Fibroblast of peridontal ligament (primary cell): ENCODE data around the gene RLF.
A peak's percentile ranks its signal among the peaks of the same experiment; 100 is the strongest.

Source experiments
- DNase-seq: peaks from one replicate; pipeline ENCODE4 v3.0.0-alpha.2; 2010; ENCODE audit errors: extremely low read depth

Gene RLF

DNA sequence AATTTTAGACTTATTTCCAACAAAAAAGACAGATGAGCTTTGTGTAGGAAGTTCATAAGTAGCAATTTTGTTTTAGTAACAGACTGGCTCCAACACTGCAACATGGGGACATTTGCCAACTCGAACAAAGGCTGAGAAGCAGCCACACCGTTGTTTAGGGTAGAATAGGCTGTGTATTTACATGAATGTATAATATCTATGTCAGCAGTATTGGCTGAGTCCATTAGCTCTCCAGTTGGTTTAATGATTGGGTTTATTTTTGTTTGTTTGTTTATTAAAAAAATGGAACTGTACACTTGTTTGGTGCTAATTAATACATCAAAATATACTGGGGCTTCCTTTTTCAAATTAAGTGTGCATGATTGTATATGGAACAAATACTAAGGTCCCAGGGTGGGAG, 79.2 kb downstream of the RLF start:
- DNase-seq: no peak

DNA sequence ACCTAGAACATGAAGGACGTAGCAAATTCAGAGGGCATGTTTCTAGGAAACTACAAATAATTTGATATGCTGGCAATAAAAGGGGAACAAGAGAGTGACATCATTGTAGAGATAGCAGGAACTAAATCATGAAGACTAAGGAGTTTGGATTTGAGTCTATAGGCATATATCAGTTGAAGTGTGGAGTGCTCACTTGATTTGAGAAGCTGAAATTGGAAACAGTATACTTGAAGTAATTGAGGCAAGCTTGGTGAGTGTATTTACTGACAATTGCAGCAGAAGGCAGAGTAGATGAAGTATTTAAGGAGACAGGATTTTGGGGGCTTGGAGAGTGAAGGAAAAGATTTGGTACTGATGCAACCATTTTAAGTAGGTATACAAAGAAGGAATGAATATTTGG, 80.2 kb downstream of the RLF start:
- no peak for DNase-seq

DNA sequence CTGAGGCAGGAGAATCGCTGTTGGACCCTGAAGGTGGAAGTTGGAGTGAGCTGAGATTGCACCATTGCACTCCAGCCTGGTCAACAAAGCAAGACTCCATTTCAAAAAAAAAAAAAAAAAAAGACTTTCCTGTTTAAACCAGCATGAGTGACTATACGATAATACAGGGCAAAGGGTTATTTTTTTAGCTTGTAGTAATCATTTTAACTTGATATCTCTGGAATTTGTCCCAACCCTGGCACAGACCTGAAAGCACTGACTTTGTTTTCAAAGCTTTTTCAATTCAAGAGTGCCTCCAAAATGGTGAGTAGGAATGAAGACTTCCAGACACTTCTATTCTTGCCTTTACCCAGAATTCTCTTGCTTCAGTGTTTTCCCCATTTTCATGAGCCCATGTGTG, 82.2 kb downstream of the RLF start:
- peak; percentile 43 for DNase-seq

DNA sequence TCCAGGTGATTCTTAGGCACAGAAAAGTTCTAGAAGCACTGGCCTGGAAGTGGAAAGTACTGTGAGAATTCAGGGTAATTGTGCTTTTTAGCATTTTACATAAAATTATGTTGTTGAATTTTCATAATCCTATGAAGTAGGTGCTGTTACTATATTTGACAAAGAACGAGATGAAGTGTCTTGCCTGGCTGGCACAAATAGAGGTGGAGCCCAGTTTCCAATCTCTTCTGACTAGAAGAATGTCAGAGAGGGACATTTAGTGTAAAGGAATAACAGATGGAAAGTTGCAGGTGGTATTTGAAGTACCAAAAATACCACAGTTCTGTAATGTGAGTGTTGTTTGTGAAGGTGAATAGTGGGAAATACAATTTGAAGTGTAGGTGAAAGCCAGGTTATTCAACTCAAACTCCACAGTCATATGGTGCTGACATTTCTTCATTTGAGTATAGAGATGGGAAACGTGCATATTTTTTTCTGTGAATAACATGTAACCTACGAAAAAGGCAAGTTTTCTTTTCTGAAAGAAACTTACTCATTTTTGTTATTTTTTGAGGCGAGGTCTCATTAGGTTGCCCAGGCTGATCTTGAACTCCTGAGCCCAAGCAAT, 83.1 kb downstream of the RLF start:
- no peak for DNase-seq

GRCh38 chr1:40245686-40246085, 84.5 kb downstream of the RLF start:
- no peak for DNase-seq

- DNase-seq: no peak
Observed at GRCh38 chr1:40247655-40248054, 86.5 kb downstream of the RLF start, which contains the start of gene TMCO2. TMCO2 (plus strand) TSS chr1:40247937; CDS start chr1:40247994, 57 bp downstream.

DNA sequence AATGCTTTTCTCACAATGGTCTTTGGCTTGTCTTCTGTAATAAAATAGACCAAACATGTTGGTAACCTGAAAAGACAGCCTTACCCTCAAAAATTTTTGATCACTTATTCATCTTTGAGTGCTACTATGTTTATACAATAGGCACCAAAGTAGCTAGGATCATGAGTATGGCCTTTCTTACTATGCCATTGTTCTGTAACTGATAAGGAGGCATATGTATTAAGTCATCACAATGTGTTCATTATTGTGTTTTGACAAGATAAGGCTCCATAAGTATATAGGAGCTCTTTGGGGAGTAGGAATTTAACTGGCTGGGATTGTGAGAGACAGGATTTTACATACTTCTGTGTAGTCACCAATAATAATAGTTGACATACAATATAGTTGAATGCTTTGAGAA, 87.2 kb downstream of the RLF start:
- DNase-seq: no peak

DNA sequence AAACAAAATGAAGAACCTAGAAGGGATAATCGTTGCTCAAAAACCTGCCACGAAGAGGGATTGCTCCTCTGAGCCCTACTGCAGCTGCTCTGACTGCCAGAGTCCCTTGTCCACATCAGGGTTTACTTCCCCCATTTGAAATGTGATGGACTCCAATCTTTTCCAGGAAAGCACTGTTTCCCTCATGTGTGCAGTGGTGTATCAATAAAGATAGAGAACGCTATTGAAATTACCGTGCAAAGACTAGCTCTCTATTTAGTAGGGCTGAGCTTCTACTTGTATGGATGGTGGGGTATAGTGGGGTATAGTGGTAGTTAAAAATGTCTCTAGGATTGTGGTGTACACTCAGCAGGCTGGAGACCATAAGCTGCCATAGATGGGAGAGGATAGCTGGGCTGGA, 90.3 kb downstream of the RLF start:
- DNase-seq: no peak

DNA sequence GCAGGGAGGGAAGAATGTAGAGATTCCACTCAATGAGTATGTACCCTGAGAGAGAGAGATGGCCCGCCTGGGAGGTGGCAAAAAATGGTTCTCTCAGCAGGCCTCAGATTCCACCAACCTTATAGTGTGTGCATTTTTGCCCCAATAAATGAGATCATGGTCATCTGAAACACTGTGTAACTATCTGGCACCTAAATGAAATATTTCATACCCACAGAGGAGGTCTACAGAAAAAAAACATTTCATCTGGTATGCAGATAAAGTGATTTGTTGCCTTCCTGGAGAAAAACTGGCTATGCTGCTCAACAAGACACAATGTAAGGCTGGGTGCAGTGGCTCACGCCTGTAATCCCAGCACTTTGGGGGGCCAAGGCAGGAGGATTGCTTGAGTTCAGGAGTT, 91.4 kb downstream of the RLF start:
- DNase-seq: peak; percentile 14

- no peak for DNase-seq
Observed at GRCh38 chr1:40255231-40255630, 94.0 kb downstream of the RLF start.

DNA sequence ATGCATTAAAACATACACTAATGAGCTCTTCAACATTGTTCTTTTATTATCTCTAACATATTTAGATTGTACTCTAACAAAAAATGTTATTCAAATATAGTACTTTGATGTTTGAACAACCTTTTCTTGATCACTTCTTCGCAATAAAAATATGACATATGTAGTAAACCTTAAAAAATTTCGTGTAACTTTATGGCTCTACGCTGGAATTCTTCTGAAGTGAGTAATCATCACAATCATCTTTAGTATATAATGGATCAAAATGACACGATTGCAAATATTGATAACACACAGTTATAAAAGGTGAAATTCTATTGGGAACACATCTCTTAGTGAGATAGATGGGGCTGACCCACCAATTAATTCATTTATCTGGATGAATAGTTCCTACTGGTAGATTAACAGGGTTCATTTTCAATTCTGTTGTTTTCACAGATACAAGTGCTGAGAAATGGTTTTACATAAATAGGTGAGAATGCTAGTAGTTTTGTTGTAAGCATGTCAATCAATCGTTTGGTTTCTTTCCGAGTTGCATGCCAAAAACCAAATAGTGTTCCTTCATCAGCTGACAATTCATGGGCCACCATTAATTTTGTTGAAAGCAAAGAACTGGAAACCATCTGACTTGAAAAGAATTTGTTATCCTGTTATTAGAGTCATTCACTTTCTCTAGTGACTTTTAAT, 95.4 kb downstream of the RLF start:
- peak; percentile 17 for DNase-seq

GRCh38 chr1:40257313-40257687, 96.1 kb downstream of the RLF start:
- DNase-seq: no peak

GRCh38 chr1:40257688-40258444, 96.7 kb downstream of the RLF start, which contains the start of gene ZMPSTE24:
ZMPSTE24 (plus strand) TSS chr1:40258236; CDS start chr1:40258272, 36 bp downstream.
- DNase-seq: peak; percentile 98

GRCh38 chr1:40258445-40258769, 97.2 kb downstream of the RLF start:
- peak; percentile 43 for DNase-seq

- peak; percentile 9 for DNase-seq
Observed at GRCh38 chr1:40264354-40264781, 103.2 kb downstream of the RLF start.

- no peak for DNase-seq
Observed at GRCh38 chr1:40265298-40265697, 104.1 kb downstream of the RLF start.

- no peak for DNase-seq
Observed at GRCh38 chr1:40265919-40266318, 104.7 kb downstream of the RLF start.

GRCh38 chr1:40266786-40267535, 105.8 kb downstream of the RLF start:
- DNase-seq: peak; percentile 4

DNA sequence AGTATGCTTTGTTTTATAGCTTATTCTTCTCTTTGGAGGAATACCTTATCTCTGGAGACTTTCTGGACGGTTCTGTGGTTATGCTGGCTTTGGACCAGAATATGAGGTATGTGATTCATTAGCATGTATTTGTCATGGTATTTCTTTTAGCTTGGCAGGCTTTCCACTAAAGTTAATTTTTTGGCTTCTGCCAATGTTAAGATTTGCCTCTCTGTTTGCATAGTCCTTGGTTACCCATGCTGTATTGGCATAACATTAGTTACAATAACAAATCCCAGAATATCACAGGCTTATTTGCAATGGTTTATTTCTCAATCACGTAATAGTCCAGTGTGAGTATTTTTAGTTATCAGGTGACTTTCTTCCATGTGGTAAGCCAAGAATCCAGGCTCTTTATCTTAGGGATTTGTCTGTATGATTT, 106.6 kb downstream of the RLF start:
- peak; percentile 100 for DNase-seq

- no peak for DNase-seq
Observed at GRCh38 chr1:40268211-40268610, 107.0 kb downstream of the RLF start.

DNA sequence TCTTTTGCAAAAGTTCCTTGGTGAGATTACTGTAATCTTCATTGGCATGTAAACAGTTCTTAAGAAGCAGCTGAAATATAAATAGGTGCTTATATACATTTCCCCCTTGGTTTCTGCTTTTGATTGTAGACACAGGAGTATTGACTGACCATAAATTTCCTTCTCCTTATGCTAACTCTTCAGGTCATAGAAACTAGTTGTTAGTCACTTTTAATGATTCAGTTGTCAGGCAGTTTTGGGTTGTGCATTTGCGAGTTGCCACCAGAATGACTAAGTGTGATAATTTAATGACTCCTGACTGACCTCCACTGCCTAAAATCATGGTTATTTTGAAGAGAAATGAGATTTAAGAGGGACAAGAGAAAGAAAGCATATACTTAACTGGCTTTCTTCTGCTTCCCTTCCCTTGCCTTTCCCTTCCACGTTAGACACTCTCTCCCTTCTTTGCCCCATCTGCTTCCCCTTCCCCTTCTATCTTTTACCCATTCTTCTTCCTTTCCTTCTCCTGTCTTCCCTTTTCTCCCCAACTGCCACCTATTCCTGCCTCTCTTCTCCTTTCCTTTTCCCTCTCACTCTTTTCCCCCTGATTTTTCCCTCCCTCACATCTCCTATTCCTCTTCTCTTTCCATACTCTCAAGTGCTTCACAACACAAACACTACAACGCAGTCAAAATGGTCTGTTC, 109.1 kb downstream of the RLF start:
- no peak for DNase-seq
